ENCODE results near the gene CSTPP1.

- TF ChIP-seq EZH2 (IDR thresholded peaks at IDR 0.05; ENCODE audit: borderline replicate concordance, low read length) (no peak), CTCF (IDR thresholded peaks at IDR 0.05; ENCODE audit: low read length) (no peak)
Observed at GRCh38 chr11:47034091-47034490, 97.5 kb downstream of the CSTPP1 start.

All from OCI-LY1 (cell line).